ENCODE measurements around the gene DUS2.
"Not testable (repeated sequence)": the region's sequence is repeated elsewhere in the genome, so short reads cannot be mapped to it uniquely, and the experiment has no call there.

Gene DUS2

GRCh38 chr16:67998779-67999688 is 24.1 kb upstream of the DUS2 start, which contains the start of gene DPEP2:
TSS of gene DPEP2 (minus strand) at chr16:67999484. CDS start at chr16:67993212, 6,272 bp downstream.
- DNase-seq = peak; percentile 74

GRCh38 chr16:67999985-68000384 is 23.1 kb upstream of the DUS2 start:
- no peak for DNase-seq

- no peak for DNase-seq
These were observed 22.6 kb upstream of the DUS2 start for GRCh38 chr16:68000450-68000849.

- DNase-seq = no peak
These were observed 20.1 kb upstream of the DUS2 start for GRCh38 chr16:68003031-68003430.

GRCh38 chr16:68005211-68005610 is 17.9 kb upstream of the DUS2 start:
- no peak for DNase-seq

GRCh38 chr16:68005786-68006286 is 17.2 kb upstream of the DUS2 start:
- peak; percentile 91 for DNase-seq

GRCh38 chr16:68009157-68009735 is 13.8 kb upstream of the DUS2 start:
- no peak for DNase-seq

- DNase-seq = not testable (repeated sequence)
These were observed 13.2 kb upstream of the DUS2 start for GRCh38 chr16:68009872-68010271.

GRCh38 chr16:68013440-68013839 is 9.6 kb upstream of the DUS2 start:
- no peak for DNase-seq

GRCh38 chr16:68015681-68016080 is 7.4 kb upstream of the DUS2 start, which contains the start of gene DPEP2NB:
TSS of gene DPEP2NB (minus strand) at chr16:68015911. CDS start at chr16:68015770, 141 bp downstream.
- DNase-seq = no peak

GRCh38 chr16:68019167-68019680 is 3.9 kb upstream of the DUS2 start:
- no peak for DNase-seq

GRCh38 chr16:68021490-68021889 is 1.6 kb upstream of the DUS2 start:
- DNase-seq = no peak

GRCh38 chr16:68022278-68022727 is 781 bp upstream of the DUS2 start:
- DNase-seq = no peak

GRCh38 chr16:68028996-68029395 is 5.9 kb downstream of the DUS2 start:
- DNase-seq = no peak

- DNase-seq = not testable (repeated sequence)
These were observed 7.0 kb downstream of the DUS2 start for GRCh38 chr16:68030108-68030507.

- DNase-seq = peak; percentile 18
These were observed 8.9 kb downstream of the DUS2 start for GRCh38 chr16:68031951-68032350.

- no peak for DNase-seq
These were observed 10.0 kb downstream of the DUS2 start for GRCh38 chr16:68033101-68033500.

GRCh38 chr16:68035227-68035626 is 12.1 kb downstream of the DUS2 start:
- no peak for DNase-seq

GRCh38 chr16:68037841-68038597 is 14.9 kb downstream of the DUS2 start:
- DNase-seq = no peak

GRCh38 chr16:68040506-68041288 is 17.6 kb downstream of the DUS2 start:
- peak; percentile 86 for DNase-seq

GRCh38 chr16:68041783-68042182 is 18.7 kb downstream of the DUS2 start:
- DNase-seq = no peak

- DNase-seq = no peak
These were observed 23.0 kb downstream of the DUS2 start for GRCh38 chr16:68046106-68046505.
